HL-60 (cell line): ENCODE measurements around the gene ZFR.

Experiments used
- DNase-seq, 2 experiments: peaks; one replicate each; pipeline ENCODE4 v3.0.0-alpha.2; 2010 to 2020; ENCODE audit warnings: low read depth in 1 of 2, low spot score in 1 of 2
- H3K27ac ChIP-seq: fragments of 250-450 bp; sonication (Bioruptor Pico); replicated peaks from 2 replicates; pipeline ENCODE4 v1.5.1; 2020; ENCODE audit warnings: mild to moderate bottlenecking, moderate library complexity
- H3K27me3 ChIP-seq: fragments of 250-450 bp; sonication (Bioruptor Pico); 2 replicates; pipeline ENCODE4 v1.5.1; 2021; ENCODE audit warnings: mild to moderate bottlenecking, moderate library complexity; ENCODE audit not compliant: insufficient read depth, poor library complexity, severe bottlenecking
- H3K4me3 ChIP-seq: replicated peaks from 2 replicates; pipeline ENCODE4 v1.5.1; 2011; ENCODE audit warnings: mild to moderate bottlenecking, control low read depth, low read length; ENCODE audit not compliant: insufficient read depth
- CTCF ChIP-seq: IDR thresholded peaks from one replicate; pipeline ENCODE4 v1.5.1; 2011; ENCODE audit warnings: low read length, control low read depth, inconsistent platforms; ENCODE audit not compliant: insufficient read depth
- GABPA ChIP-seq: IDR thresholded peaks from 2 replicates; pipeline ENCODE4 v1.6.1; 2012; ENCODE audit warnings: low read depth
- POLR2AphosphoS5 ChIP-seq: IDR thresholded peaks from 2 replicates; pipeline ENCODE4 v1.6.1; 2012; ENCODE audit warnings: low read depth
- SPI1 ChIP-seq: IDR thresholded peaks from 2 replicates; pipeline ENCODE4 v1.6.1; 2012; ENCODE audit warnings: low read depth, mild to moderate bottlenecking, borderline replicate concordance
- TF ChIP-seq, protein P1 (sequence below): IDR thresholded peaks from 2 replicates; pipeline ENCODE4 v1.6.1; 2012; ENCODE audit warnings: low read depth; ENCODE audit not compliant: insufficient replicate concordance

ZFR gene

DNA sequence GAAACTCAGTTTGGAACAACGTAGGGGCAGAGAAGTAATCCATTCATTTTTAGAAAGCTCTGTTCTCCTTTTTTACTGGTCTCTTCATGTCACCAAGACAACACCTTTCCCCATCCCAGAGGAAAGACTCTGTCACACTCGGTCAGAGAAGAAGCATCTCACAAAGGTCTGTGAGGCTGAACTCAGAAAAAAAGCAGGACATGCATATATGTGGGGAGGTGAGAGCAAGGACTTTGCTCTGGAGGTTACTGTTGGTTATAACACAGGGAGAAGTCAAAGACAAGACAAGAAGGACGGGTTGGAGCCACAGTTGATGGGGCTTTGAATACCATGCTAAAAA lies 112.6 kb downstream of the ZFR start:
- no peak for DNase-seq
- Histone ChIP-seq H3K27me3 (no peaks in the 10 kb centered on the region), H3K27ac (no peak overlapping the region)

GRCh38 chr5:32331217-32331934 lies 113.2 kb downstream of the ZFR start:
- H3K4me3 ChIP-seq = no peak overlapping the region
- H3K27me3 ChIP-seq = no peaks in the 10 kb centered on the region
- no peak overlapping the region for H3K27ac ChIP-seq
- no peak for DNase-seq
- TF ChIP-seq SPI1 = no peak
- TF ChIP-seq POLR2AphosphoS5 = no peak
- no peak for TF ChIP-seq CTCF

More for the DNA sequence above, 112.6 kb downstream of the ZFR start:
- no peak overlapping the region for H3K4me3 ChIP-seq
- TF ChIP-seq POLR2AphosphoS5 (no peak), SPI1 (no peak), CTCF (no peak), GABPA (no peak)
- TF ChIP-seq, protein P1, sequence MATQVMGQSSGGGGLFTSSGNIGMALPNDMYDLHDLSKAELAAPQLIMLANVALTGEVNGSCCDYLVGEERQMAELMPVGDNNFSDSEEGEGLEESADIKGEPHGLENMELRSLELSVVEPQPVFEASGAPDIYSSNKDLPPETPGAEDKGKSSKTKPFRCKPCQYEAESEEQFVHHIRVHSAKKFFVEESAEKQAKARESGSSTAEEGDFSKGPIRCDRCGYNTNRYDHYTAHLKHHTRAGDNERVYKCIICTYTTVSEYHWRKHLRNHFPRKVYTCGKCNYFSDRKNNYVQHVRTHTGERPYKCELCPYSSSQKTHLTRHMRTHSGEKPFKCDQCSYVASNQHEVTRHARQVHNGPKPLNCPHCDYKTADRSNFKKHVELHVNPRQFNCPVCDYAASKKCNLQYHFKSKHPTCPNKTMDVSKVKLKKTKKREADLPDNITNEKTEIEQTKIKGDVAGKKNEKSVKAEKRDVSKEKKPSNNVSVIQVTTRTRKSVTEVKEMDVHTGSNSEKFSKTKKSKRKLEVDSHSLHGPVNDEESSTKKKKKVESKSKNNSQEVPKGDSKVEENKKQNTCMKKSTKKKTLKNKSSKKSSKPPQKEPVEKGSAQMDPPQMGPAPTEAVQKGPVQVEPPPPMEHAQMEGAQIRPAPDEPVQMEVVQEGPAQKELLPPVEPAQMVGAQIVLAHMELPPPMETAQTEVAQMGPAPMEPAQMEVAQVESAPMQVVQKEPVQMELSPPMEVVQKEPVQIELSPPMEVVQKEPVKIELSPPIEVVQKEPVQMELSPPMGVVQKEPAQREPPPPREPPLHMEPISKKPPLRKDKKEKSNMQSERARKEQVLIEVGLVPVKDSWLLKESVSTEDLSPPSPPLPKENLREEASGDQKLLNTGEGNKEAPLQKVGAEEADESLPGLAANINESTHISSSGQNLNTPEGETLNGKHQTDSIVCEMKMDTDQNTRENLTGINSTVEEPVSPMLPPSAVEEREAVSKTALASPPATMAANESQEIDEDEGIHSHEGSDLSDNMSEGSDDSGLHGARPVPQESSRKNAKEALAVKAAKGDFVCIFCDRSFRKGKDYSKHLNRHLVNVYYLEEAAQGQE = no peak

- TF ChIP-seq CTCF (no peak), GABPA (no peak), SPI1 (no peak), POLR2AphosphoS5 (no peak)
- TF ChIP-seq, protein P1 = no peak
- H3K4me3 ChIP-seq = no peak overlapping the region
- no peak overlapping the region for H3K27ac ChIP-seq
- DNase-seq = no peak
- H3K27me3 ChIP-seq = no peaks in the 10 kb centered on the region
Measured at GRCh38 chr5:32330126-32330971, 114.2 kb downstream of the ZFR start.
